HG02588 (cell line): ENCODE data around the gene SIK2.

Experiments
- ATAC-seq: cut with Tn5 transposase; IDR thresholded peaks from one replicate; pipeline ENCODE4 v1.9.1; 2021; ENCODE audit warnings: mild to moderate bottlenecking, moderate library complexity; ENCODE audit not compliant: unreplicated experiment

SIK2 gene

GRCh38 chr11:111581341-111581740, 20.9 kb upstream of the SIK2 start:
- ATAC-seq, result no peak

- no peak for ATAC-seq
These were observed 20.1 kb upstream of the SIK2 start for GRCh38 chr11:111582163-111582562.

GRCh38 chr11:111582881-111583280, 19.4 kb upstream of the SIK2 start:
- no peak for ATAC-seq

GRCh38 chr11:111585371-111585770, 16.9 kb upstream of the SIK2 start:
- no peak for ATAC-seq

- no peak for ATAC-seq
These were observed 15.8 kb upstream of the SIK2 start for GRCh38 chr11:111586388-111586831.

GRCh38 chr11:111589114-111589513, 13.1 kb upstream of the SIK2 start:
- no peak for ATAC-seq

GRCh38 chr11:111589886-111590499, 12.3 kb upstream of the SIK2 start:
- no peak for ATAC-seq

- no peak for ATAC-seq
These were observed 10.9 kb upstream of the SIK2 start for GRCh38 chr11:111591187-111591960.

- ATAC-seq, result no peak
These were observed 9.8 kb upstream of the SIK2 start for GRCh38 chr11:111592491-111592890.

GRCh38 chr11:111596319-111596718, 5.9 kb upstream of the SIK2 start:
- no peak for ATAC-seq

- ATAC-seq, result no peak
These were observed 4.1 kb upstream of the SIK2 start for GRCh38 chr11:111598148-111598547.

GRCh38 chr11:111598559-111598958, 3.7 kb upstream of the SIK2 start:
- no peak for ATAC-seq

GRCh38 chr11:111601636-111601978, 642 bp upstream of the SIK2 start:
- no peak for ATAC-seq

- peak; percentile 1 for ATAC-seq
These were observed 789 bp downstream of the SIK2 start for GRCh38 chr11:111602865-111603610.

- ATAC-seq, result no peak
These were observed 1.4 kb downstream of the SIK2 start for GRCh38 chr11:111603611-111604130.

- ATAC-seq, result no peak
These were observed 2.3 kb downstream of the SIK2 start for GRCh38 chr11:111604392-111605009.

- no peak for ATAC-seq
These were observed 3.4 kb downstream of the SIK2 start for GRCh38 chr11:111605681-111606080.

GRCh38 chr11:111606986-111607385, 4.7 kb downstream of the SIK2 start:
- ATAC-seq, result no peak

- no peak for ATAC-seq
These were observed 5.5 kb downstream of the SIK2 start for GRCh38 chr11:111607751-111608150.

GRCh38 chr11:111612224-111612623, 10.0 kb downstream of the SIK2 start:
- ATAC-seq, result no peak

- ATAC-seq, result no peak
These were observed 15.0 kb downstream of the SIK2 start for GRCh38 chr11:111617286-111617685.
